ENCODE measurements around the gene LIF. TPM values are rescaled to one million over a fixed set of nuclear protein-coding genes. Genes with fewer than 3 reads are reported as not detected.

LIF gene
- total and polyA plus RNA-seq, 9 donors: 0.35 to 8.3 (median 1.9) TPM

- Histone ChIP-seq H3K27ac (no peak overlapping the region), H3K27me3 (no peaks in the 10 kb centered on the region), H3K4me3 (no peak overlapping the region), H3K4me1 (ENCODE audit: insufficient read depth) (peaks cover 5% of the 10 kb centered on the region), H3K36me3 (no peaks in the 10 kb centered on the region), H3K9me3 (no peaks in the 10 kb centered on the region)
- intact Hi-C loops (cut with DNase I): loop anchor here in 1 of 4 donors (5.0 kb wide), 1 partner anchor 102 kb away; the partner anchor contains the start of gene RNF215
- TF ChIP-seq CTCF (IDR thresholded peaks at IDR 0.05) (no peak), EP300 (IDR thresholded peaks at IDR 0.05) (no peak), POLR2A (IDR thresholded peaks at IDR 0.05) (no peak)
- no peak for DNase-seq
- 85 to 92% (median 90%) methylated on average over 26 to 27 of the region's 27 CpGs for WGBS, 3 donors
Observed at GRCh38 chr22:30285176-30285845, 38.8 kb upstream of the LIF start.

GRCh38 chr22:30284666-30285065 lies 38.1 kb upstream of the LIF start:
- Histone ChIP-seq H3K9me3 (no peaks in the 10 kb centered on the region), H3K36me3 (no peaks in the 10 kb centered on the region), H3K4me1 (ENCODE audit: insufficient read depth) (peaks cover 2% of the 10 kb centered on the region), H3K4me3 (no peak overlapping the region), H3K27me3 (no peaks in the 10 kb centered on the region), H3K27ac (no peak overlapping the region)
- WGBS, 3 donors: 88 to 91% (median 89%) methylated on average over 4 of the region's 4 CpGs
- TF ChIP-seq CTCF (IDR thresholded peaks at IDR 0.05) (no peak), POLR2A (IDR thresholded peaks at IDR 0.05) (no peak), EP300 (IDR thresholded peaks at IDR 0.05) (no peak)
- DNase-seq: no peak
- intact Hi-C loops (cut with DNase I): loop anchor here in 1 of 4 donors (5.0 kb wide), 1 partner anchor 103 kb away; the partner anchor contains the start of gene RNF215

GRCh38 chr22:30284172-30284571 lies 37.6 kb upstream of the LIF start:
- TF ChIP-seq CTCF (IDR thresholded peaks at IDR 0.05) (no peak), EP300 (IDR thresholded peaks at IDR 0.05) (no peak), POLR2A (IDR thresholded peaks at IDR 0.05) (no peak)
- intact Hi-C loops (cut with DNase I): no loop called here
- no peaks in the 10 kb centered on the region for H3K9me3 ChIP-seq
- WGBS, 3 donors: 87 to 90% (median 89%) methylated on average over 9 of the region's 9 CpGs
- H3K36me3 ChIP-seq: no peaks in the 10 kb centered on the region
- DNase-seq: no peak
- H3K27me3 ChIP-seq: no peaks in the 10 kb centered on the region
- H3K4me1 ChIP-seq (ENCODE audit: insufficient read depth): peaks cover 2% of the 10 kb centered on the region
- no peak overlapping the region for H3K4me3 ChIP-seq
- H3K27ac ChIP-seq: no peak overlapping the region

GRCh38 chr22:30283342-30283741 lies 36.8 kb upstream of the LIF start:
- Histone ChIP-seq H3K9me3 (no peaks in the 10 kb centered on the region), H3K4me1 (ENCODE audit: insufficient read depth) (peaks cover 2% of the 10 kb centered on the region), H3K4me3 (no peak overlapping the region), H3K36me3 (no peaks in the 10 kb centered on the region), H3K27ac (no peak overlapping the region), H3K27me3 (no peaks in the 10 kb centered on the region)
- intact Hi-C loops (cut with DNase I): no loop called here
- DNase-seq: no peak
- TF ChIP-seq POLR2A (IDR thresholded peaks at IDR 0.05): no peak
- TF ChIP-seq CTCF (IDR thresholded peaks at IDR 0.05): no peak
- no peak for TF ChIP-seq EP300 (IDR thresholded peaks at IDR 0.05)
- 86 to 96% (median 86%) methylated on average over 4 of the region's 4 CpGs for WGBS, 3 donors
